Right forelimb (tissue), 1 donor: ENCODE measurements around the gene BAIAP3.

ENCODE experiments used
- DNase-seq: peaks from one replicate; pipeline ENCODE4 v3.0.0-alpha.2; 2018

Gene BAIAP3

DNA sequence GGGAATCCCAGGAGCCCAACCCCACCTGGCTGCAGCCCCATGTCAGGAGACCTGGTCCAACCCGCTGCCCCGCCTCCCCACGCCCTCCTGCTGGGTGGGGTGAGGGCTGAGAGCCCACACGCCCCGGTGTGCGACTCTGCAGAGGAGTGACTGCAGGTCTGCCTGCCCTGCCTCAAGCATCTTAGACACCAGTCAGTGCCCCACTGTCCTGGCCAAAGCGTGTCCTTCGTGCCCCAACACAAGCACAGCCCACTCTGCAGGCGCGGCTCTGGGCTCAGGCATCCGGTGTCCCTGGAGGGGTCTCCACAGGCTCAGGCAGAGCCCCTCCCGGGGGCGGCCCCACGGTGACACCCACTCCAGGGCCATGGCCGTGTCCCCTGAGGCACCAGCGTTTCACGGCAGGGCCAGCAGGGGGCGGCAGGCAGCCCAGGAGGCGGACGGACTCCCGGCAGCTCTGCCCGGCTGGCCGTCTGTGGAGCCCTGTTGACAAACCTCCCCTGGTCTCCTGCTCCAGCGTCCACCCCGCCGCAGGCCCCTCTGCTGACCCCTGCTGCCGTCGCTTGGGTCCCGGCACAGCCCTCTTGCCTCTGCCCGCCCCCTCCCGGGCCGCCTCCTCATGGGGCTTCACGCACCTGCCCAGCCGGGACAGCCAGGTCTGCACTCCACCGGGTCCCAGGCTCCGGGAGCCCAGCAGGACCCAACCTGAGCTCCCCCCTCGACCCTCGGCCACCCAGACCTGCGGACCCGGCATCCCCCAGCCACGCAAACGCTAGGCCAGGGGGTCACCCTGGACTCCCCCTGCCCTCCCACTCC lies 32.6 kb upstream of the BAIAP3 start:
- peak; percentile 69 for DNase-seq

- DNase-seq: no peak
These were observed 31.9 kb upstream of the BAIAP3 start for GRCh38 chr16:1301562-1301961.

GRCh38 chr16:1305823-1306222 lies 27.6 kb upstream of the BAIAP3 start:
- no peak for DNase-seq

DNA sequence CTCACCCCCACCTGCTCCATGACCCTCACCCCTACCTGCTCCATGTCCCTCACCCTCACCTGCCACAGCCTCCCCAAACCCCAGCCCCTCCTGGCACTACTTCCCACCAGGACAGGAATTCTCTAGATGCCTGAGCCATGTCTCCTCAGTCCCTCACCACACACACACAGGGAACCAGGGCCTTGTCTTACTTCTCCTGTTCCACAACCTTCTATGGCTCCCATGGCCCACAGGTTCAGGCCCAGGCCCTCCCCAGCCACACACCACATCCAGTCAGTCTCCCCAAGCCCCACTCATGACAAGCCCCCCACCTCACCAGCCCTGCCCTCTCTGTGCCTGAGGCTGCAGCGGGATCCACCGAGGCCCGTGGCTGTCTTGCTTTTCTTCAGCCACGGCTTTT lies 27.1 kb upstream of the BAIAP3 start:
- no peak for DNase-seq

DNA sequence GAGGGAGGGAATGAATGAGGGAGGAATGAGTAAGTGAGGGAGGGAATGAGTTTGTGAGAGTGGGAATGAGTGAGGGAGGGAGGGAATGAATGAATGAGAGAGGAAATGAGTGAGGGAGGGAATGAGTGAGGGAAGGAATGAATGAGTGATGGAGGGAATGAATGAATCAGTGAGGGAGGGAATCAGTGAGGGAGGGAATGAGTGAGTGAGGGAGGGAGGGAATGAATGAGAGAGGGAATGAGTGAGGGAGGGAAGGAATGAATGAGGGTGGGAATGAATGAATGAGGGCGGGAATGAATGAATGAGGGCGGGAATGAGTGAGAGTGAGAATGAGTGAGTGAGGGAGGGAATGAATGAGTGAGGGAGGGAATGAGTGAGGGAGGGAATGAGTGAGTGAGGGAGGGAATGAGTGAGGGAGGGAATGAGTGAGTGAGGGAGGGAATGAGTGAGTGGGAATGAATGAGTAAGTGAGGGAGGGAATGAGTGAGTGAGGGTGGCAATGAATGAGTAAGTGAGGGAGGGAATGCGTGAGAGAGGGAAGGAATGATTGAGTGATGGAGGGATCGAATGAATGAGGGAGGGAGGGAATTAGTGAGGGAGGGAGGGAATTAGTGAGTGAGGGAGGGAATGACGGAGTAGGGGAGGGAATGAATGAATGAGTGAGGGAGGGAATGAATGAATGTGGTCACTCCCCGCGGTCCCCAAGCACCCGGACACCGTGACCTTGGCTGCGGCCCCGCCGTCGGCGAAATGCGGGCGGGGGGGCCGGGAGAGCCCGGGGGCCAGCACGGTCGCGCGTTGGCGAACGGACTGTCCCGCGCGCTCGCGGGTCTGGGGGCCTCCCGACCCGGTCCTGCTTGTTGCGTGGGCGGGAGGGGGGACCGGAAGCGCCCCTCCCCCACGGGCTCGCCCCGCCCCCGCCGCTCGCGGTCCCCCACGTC lies 25.1 kb upstream of the BAIAP3 start:
- no peak for DNase-seq

GRCh38 chr16:1308977-1309885 lies 24.2 kb upstream of the BAIAP3 start, which contains the start of gene UBE2I:
Gene UBE2I, plus strand, starts transcription at chr16:1309636. Its CDS starts 4,395 bp downstream, at chr16:1314031.
- peak; percentile 100 for DNase-seq

DNA sequence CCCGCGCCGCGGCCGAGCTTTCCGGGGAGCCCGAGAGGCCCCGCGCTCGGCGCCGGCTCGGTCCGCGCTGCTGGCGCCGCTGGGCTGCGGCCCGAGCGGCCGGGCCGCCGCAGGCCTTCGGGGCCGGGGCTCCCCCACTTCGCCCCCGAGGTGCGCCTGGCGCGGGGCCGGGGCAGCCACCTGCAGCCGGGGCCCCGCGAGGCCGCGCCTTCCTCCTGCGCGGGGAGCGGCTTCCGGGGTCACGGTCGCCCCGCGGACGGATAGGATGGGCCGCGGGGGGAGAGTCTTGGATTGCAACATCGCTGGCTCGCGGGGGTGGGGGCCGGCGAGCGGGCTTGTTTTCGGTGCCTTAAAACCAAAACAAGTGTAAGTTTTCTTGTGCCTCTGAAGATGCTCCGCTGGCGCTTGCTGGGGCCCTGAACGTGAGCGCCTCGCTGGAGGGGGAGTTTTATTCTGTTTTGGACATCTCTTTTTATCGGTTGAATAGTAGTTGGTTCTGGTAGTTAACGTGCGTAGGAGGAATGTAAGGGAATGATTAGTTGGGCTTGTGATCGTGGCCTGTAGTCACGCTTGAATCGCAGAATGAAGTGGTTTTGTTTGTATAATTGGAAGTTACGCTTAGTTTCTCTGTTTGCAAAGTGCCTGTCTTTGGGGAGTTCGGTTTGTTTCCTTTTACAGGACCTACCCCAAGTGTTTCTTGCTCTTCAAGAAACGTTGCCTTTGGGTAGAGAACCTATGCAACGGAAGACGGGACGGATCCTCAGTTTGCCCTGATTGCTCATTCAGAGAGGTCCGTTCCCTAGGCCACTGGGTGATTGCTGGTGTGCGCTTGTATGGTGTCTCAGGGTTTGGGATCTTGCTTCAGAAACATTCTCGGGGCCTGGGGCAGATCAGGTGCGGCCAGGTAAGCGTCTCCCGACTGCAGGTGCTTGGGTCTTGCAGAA lies 23.3 kb upstream of the BAIAP3 start:
- no peak for DNase-seq

DNA sequence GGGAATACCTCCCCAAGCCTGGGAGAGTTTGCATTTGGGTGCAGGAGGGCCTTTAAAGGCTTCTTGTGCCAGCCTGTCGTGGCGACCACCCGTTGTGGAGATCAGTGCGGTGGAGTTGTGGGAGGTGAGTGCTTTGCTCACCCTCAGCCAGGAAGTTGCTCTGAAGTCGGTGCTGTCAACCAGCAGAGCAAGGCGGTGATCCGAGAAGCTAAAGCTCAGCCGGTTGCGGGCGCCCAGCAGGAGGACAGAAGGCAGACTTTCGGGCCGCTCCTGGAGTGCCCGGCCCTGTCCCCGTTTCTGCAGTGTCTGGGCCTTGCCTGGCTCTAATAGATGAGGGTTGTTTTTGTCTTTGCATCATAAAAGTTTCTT lies 22.6 kb upstream of the BAIAP3 start:
- no peak for DNase-seq

DNA sequence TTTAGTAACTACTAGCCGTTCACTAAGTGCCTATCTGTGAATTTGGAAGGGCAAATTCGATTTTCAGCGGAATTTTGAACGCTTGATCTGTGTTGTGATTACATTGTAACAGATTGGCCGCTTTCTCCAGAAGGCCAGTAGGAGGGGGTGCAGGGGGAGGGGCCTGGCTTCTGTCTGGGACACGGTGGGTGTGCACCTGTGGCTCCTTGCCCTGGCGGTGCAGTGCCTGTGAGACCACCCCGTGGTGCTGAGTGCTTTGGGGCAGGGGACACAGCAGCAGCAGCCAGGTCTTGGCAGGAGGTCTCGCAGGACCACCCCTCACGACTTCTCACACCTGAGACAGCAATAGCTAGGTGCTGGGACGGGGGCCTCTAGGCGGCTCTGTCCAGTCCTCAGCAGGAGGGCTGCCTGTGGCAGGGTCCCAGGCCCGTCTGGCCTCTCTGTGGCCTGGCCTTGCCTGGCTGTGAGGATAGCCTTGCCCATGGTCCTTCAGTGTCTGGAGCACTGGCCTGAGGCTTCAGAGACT lies 22.2 kb upstream of the BAIAP3 start:
- DNase-seq: no peak

DNA sequence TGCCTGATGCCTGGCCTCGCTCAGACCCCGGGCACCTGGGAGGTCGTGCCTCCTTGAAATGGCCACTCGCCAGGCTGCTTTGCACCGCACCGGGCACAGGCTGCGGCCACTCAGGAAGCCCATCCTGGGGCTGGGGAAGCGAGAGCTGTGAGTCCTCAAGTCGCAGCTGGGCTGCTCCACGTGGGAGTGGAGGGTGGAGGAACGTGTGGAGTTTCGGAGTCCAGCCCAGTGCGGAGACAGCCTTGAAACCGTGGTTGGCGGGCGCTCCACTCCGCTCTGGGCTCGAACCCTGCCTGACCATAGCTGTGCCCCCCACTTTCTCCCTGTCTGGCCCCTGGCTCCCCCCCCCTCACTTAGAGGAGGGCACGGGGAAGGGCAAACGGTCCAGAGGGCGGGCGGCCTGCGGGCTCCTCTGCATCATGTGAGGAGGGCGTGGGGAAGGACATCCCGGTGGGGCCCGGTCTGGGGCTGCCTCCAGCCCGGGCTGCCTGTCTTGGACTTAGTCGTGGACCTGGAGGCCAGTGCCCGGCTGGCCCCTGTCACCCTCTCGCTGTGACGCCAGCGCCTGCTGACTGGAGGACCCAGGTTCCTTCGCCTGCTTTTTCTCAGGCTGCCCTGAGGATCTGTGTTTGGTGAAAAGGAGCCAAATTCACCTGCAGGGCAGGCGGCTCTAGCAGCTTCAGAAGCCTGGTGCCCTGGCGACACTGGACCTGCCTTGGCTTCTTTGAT lies 21.5 kb upstream of the BAIAP3 start:
- no peak for DNase-seq

DNA sequence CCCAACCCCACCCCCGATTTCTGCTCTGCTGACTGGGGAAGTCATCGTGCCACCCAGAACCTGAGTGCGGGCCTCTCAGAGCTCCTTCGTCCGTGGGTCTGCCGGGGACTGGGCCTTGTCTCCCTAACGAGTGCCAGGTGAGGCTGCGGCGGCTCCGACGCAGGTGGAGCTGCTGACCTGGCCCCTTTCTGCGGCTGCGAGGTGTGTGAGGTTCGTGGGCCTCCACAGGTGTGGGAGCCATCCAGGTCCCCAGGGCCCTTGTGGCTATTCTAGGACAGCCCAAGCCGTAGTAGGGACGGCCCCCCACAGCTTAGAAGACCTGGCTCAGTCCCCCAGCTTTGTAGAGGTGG lies 21.0 kb upstream of the BAIAP3 start:
- no peak for DNase-seq

DNA sequence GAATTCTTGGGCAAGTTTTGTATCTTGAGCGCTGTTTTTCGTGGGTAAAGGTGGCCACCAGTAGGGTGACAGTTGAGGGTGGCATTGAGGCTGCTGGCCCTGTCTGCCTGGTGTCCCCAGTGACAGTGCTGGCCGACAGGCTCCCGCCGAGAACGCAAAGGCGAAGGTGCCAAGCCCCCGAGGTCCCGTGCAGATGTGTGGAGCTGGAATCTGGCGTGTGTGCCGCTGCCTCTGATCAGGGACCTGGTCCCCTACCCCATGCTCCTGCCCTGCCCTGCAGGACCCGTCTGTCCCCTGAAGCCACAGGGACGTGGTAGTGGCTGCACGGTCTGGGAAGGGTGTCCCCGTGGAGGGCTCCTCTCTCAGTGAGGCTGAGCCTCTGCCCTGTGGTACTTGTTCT lies 20.5 kb upstream of the BAIAP3 start:
- no peak for DNase-seq

DNA sequence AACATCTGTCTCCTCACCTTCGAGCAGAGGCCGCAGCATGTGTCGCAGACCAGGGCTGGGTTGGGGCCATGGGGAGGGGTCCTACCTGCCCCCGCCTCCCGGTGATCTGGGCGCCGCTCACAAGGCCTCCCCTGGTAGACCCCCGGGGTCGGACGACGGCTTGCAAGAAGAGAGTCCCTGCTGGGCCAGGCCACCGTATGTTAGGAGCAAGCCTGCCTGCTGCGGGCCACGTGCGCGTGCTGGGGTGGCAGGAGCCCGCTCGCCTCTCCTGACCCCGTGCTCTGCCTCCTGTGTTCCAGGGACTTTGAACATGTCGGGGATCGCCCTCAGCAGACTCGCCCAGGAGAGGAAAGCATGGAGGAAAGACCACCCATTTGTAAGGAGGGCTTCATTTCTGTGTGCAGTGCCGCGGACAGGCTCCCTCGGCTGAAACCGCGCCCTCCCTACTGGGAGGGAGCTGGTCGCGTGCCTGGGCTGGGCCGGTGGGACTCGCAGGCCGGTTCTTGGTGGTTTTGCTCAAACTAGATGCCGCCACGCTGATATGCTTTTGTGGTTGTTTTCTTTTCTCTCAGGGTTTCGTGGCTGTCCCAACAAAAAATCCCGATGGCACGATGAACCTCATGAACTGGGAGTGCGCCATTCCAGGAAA lies 19.6 kb upstream of the BAIAP3 start:
- no peak for DNase-seq

DNA sequence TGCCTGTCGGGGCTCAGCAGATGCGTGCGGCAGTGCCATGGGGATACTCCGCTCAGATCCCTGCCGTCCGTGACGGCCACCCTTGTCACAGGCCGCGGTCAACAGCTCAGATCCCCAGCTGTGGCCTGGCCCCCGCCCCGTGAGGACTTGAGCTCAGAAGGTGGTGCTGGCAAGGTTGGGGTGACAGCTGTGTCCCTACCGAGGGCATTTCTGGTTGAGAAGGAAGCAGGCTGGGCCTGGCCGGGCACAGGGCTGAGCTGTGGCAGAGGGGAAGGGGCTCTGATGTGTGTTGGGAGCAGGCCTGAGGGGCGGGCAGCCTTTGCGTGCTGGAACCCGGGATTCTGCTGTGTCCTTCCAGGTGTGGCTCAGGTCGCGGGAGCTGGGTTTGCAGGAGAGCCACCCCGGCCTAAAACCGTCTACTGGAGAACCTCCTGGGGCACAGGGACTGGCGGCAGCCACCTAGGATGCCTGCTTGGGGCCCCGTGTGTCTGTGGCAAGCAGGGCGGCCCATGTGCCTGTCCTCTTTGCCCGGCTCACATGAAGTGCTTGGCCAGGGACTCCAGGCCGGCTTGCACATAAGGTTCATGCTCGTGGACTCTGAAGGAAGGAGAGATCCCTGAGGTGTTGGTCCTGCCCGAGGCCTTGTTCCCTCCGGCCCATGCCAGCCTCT lies 18.9 kb upstream of the BAIAP3 start:
- no peak for DNase-seq

DNA sequence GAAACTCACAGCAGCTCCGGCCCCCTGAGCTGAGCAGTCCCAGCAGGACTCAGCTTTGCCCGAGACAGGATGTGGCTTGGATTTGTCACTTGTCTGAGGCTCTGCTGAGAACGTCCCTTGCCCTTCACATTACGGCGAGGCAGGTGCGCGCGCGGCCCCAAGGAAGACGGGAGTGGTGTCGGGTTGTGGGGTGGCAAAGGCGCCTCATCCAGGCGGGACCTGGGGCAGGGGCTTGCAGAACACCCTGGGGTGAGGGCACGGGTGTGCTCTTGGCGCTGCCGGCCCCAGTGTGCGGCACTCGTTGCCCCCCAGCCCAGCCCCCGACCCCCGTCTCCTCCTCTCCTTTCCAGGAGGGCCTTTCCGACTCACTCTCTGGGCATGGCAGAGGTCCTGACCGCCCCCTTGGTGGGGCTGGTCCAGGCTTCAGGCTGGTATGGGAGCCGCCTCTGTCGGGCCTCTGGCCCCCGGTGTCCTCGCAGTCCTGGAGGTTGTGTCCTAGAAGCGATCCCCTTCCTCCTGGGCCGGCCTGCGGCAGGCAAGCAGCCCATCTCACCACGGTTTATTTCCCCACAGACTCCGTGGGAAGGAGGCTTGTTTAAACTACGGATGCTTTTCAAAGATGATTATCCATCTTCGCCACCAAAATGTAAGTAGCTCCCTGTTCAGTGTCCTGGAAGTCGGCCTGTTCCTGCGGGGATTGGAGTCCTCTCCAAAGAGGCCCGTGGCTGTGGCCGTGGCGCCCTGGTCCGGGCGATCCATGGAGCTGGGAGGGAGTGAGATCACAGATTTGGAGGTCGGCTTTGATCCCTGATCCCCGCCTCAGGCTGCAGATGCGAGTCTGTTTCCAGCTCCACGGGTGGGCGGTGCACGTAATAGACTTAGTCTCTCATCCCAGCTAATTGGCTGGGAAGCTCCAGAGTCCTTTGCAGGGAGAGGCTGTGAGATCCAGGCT lies 18.1 kb upstream of the BAIAP3 start:
- no peak for DNase-seq

DNA sequence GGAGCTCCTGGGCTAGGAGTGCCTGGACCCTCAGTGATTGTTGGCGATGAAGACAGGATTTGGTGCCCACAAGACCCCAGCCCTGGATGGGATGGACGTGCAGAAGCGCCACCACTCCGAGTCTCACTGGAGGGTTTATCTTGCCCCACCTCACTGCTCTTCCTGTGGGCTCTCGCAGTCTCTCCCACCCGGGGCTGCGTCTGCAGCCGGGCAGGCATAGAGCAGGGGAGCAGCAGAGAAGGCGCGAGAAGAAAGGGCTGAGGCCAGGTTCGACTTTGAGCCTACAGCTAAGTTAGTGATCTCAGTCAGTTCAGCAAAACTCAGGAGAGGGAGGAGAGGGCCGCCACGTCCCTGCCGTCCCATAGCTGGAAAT lies 17.4 kb upstream of the BAIAP3 start:
- no peak for DNase-seq

DNA sequence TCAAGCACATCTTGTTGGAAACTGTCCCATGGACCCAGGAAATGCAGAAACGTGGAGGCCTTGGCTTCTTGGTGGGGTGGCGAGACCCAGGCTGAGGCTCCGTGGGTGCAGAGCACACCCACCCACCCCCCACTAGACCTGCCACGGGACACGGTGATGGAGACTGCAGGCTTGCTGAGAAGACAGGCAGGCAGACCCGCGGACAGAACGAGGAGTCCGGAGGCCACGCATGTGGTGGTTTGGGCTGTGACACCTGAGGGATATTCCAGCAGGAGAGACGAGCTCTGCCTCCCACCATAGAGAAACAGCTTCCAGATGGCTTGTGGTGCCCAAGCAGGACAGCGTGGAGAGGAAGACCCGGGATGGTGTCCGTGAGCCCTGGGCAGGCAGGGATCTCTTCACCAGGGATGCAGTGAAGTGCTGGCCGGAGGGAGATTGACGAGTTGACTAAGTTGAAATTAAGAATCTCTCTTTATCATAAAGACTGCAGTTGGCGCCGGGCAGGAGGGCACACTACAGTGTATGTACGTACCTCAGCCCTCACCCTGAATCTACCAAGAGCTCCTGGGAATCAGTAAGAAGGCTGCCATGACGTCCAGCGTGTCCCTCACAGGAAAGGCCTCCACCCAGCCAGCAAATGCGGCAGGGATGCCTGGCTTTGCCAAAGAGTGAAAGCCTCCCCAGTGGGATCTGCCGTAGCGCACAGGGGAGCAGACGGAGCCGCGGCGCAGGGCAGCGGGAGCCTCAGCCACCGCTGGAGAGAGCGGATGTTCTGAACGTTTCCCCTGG lies 15.8 kb upstream of the BAIAP3 start:
- DNase-seq: no peak

- no peak for DNase-seq
These were observed 15.2 kb upstream of the BAIAP3 start for GRCh38 chr16:1318268-1318545.
